ENCODE results near the gene ADGRF1.
"Not testable (repeated sequence)": the region's sequence is repeated elsewhere in the genome, so short reads cannot be mapped to it uniquely, and the experiment has no call there.

The ADGRF1 gene

GRCh38 chr6:47022191-47022590 is 19.9 kb downstream of the ADGRF1 start:
- no peak for DNase-seq

GRCh38 chr6:47019941-47020340 is 22.2 kb downstream of the ADGRF1 start:
- DNase-seq: no peak

- peak; percentile 30 for DNase-seq
These were observed 25.2 kb downstream of the ADGRF1 start for GRCh38 chr6:47016909-47017308.

- peak; percentile 56 for DNase-seq
These were observed 25.9 kb downstream of the ADGRF1 start for GRCh38 chr6:47016261-47016660.

DNA sequence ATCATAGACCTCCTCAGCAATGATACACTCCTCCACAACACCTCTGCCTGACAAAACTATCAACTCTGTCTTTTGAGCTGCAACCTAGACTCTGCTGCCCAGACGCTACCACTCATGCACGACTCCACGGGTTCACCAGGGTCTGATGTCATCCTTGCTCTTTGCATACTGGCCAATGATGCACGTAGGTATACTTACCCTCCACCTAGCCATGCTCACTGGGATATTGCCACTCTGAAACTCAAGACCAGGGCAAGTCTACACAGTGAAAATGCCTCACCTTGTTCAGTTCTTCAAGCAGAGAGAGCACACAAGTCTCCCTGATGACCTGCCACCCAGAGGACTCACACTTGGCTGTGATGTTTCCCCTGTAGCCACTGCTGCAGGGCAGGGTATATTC is 27.7 kb downstream of the ADGRF1 start:
- no peak for DNase-seq

- no peak for DNase-seq
These were observed 32.5 kb downstream of the ADGRF1 start for GRCh38 chr6:47009583-47009982.

DNA sequence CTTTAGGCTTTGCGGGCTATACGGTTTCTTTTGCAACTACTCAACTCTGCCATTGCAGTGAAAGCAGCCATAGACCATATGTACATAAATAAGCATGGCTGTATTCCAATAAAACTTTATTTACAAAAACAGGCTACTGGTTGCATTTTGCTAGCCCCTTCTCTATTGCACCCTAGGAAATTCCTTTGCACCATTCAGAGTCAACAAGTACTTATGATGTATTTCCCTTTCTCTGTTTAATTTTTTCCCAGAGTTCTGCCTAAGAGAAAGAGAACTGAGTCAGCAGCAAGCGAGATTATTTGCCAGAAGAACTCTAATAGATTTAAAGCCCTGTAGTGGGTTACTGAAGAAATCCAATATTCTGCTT is 33.8 kb downstream of the ADGRF1 start:
- no peak for DNase-seq

DNA sequence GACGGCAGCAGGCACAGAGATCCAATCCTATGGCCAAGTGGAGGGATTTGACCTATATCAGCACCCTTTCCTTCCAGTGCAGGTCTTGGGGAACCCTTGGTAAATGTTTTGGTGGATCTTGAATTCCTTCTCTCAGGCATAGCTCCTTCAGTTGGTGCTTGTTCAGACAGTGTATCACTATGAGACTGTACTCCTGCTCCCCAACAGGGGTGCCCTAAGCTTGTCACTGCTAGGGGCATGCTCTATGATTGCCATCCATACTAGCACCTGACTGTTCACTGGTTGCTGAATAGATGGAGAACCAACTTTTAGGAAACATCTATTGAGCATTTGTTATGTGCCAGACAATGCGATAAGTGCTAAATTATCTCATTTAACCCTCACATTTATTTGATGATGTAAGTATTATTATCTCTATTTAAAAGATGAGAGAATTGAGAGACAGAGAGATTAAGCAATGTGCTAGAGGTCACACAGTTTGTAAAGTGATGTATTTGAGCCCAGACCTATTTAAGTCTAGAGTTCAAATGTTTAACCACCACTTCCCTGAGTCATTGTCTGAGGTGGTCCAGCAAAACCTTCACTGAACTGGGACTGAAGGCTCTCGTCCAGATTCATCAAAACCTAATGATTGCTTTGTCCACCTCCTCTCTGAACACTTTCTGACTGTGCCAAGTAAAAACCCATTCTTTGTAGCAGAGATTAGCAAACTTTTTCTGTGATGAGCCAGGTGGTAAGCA is 34.3 kb downstream of the ADGRF1 start:
- no peak for DNase-seq

DNA sequence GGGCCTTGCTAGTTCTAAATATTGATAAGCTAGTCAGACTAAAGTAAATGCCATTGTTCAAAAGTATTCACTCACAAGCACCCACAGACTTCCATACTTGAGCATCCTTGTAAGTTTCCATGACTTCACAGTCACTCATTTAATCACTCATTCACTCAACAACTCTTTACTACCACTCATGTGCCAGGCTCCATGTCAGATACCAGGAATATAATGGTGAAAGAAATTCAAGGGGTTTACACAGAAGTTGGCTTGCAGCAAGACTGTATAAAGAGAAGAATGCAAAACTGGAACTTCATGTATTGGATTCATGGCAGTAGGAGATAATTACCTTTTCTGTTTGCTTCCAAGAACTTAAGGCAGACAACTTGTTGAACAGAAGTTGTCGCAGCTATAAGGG is 36.6 kb downstream of the ADGRF1 start:
- no peak for DNase-seq

- no peak for DNase-seq
These were observed 37.7 kb downstream of the ADGRF1 start for GRCh38 chr6:47004463-47004862.

GRCh38 chr6:47000842-47001241 is 41.3 kb downstream of the ADGRF1 start:
- DNase-seq: no peak

GRCh38 chr6:46998436-46999017 is 43.6 kb downstream of the ADGRF1 start:
- no peak for DNase-seq

GRCh38 chr6:46997646-46998045 is 44.5 kb downstream of the ADGRF1 start:
- no peak for DNase-seq

- DNase-seq: no peak
These were observed 45.1 kb downstream of the ADGRF1 start for GRCh38 chr6:46996860-46997641.

DNA sequence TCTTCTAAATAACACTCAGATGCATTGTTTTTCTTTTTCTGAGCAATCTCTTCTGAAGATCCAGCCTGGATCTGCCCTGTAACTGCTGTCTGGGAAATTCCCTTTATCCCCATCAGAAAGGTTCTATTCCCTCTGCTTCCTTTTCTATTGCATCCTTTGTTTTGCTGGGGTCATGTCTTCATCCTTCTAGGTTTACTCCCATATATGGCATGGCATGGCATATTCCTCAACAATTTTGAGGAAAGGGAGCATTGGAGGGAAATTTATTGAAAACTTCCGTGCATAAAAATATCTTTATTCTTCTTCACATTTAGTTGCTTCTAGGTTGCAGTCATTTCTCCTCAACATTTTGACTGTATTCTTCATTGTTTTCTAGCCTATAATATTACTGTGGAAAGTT is 47.2 kb downstream of the ADGRF1 start:
- no peak for DNase-seq

GRCh38 chr6:46993846-46994245 is 48.3 kb downstream of the ADGRF1 start:
- no peak for DNase-seq

- DNase-seq: not testable (repeated sequence)
These were observed 49.7 kb downstream of the ADGRF1 start for GRCh38 chr6:46992391-46992790.

DNA sequence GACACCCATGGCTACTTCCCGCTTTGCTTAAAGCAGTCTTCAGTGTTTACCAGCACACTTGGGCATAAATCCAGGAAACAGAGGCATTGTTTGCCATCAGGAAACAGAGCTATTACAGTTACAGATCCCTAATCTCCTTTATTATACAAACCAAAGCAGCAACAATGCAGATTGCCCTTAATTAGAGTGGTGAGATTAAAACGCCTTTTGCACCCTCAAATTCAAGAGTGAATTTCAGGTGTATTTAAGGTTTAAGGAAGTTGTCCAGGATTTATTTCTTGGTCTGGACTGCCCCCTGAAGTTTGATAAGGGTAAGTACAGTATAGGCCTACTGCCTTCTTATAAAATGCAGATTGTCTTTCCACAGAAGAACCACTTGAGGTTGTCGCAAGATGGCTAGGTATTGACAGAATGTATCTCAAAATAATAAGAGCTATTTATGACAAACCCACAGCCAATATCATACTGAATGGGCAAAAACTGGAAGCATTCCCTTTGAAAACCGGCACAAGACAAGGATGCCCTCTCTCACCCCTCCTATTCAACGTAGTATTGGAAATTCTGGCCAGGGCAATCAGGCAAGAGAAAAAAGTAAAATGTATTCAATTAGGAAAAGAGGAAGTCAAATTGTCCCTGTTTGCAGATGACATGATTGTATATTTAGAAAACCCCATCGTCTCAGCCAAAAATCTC is 51.2 kb downstream of the ADGRF1 start:
- DNase-seq: peak; percentile 77

DNA sequence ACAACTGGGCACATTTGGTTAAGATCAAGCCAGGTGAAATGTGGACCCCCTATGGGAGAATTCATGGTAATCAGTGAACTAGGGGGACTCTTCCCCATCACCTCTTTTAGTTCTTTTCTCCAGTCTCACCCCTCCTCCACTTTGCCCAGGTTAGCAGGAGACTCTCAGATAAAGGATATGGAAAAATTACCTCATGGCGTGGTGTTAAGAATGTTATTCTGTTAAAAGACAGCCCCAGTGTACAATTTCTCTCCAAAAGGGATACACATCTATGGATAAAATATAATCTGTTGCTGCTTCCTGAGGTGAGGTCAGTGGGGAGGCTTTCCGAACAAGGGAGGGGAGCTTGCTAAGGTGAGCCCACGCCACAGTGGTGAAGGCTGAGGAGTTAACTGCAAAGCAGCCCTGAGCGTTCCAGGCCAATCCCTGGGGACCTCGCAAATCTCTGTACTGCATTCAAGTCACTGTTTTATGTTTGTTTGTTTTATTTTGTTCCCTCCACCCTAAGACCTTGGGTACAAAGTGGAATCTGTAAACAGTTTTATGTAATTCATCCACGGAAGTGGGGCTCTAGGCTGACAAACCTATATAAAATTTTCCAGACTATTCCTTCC is 52.0 kb downstream of the ADGRF1 start:
- DNase-seq: no peak

GRCh38 chr6:46989398-46989797 is 52.7 kb downstream of the ADGRF1 start:
- no peak for DNase-seq

DNA sequence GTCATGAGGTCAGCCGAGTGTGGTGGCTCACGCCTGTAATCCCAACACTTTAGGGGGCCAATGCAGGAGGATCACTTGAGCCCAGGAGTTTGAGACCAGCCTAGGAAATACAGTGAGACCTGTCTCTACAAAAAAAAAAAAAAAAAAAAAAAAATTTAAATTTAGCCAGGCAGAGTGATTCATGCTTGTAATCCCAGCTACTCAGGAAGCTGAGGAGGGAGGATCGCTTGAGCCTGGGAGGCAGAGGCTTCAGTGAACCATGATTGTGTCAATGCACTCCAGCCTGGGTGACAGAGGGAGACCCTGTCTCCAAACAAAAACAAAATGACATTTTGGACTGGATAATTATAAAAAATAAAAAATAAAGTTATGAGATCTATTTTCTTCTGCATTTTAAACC is 56.2 kb downstream of the ADGRF1 start:
- DNase-seq: no peak

GRCh38 chr6:46983007-46983411 is 59.1 kb downstream of the ADGRF1 start:
- DNase-seq: no peak

GRCh38 chr6:46979206-46979605 is 62.9 kb downstream of the ADGRF1 start:
- no peak for DNase-seq
